Epidermal melanocyte (primary cell): ENCODE measurements around the gene OSBPL7.
"Not testable (repeated sequence)": the region's sequence is repeated elsewhere in the genome, so short reads cannot be mapped to it uniquely, and the experiment has no call there.

ENCODE experiments used
- DNase-seq: peaks from one replicate; pipeline ENCODE4 v3.0.0; 2011; ENCODE audit warnings: low spot score; ENCODE audit not compliant: insufficient read length

The OSBPL7 gene

DNA sequence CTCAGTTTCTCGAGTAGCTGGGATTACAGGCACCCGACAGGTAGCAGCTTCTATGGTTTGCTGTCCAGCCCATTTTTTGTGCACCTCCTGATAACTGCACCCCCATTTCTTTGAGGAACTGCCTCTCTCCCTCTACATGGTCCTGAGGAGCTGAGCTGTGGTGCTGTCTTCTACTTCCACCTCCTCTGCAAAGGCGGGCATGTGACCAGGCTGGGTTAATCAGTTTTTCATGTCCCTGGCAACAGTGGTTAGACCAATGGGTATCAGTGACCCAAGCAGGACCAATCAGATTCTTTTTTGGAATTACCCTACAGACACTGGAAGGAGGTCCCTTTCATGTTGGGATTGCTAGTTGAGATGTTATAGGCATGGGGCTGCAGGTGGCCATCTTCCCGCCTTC is 47.3 kb downstream of the OSBPL7 start:
- no peak for DNase-seq

DNA sequence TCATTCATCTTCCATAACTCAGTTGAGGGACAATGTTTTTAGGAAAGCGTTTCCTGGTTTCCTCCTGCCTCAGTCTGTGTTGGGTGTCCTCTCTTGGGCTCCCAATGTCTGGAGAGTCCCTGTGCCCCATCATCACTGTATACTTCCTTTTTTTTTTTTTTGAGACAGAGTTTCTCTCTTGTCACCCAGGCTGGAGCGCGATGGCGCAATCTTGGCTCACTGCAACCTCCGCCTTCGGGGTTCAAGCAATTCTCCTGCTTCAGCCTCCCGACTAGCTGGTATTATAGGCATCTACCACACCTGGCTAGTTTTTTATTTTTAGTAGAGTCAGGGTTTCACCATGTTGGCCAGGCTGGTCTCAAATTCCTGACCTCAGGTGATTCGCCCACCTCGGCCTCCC is 47.9 kb downstream of the OSBPL7 start:
- DNase-seq = not testable (repeated sequence)

DNA sequence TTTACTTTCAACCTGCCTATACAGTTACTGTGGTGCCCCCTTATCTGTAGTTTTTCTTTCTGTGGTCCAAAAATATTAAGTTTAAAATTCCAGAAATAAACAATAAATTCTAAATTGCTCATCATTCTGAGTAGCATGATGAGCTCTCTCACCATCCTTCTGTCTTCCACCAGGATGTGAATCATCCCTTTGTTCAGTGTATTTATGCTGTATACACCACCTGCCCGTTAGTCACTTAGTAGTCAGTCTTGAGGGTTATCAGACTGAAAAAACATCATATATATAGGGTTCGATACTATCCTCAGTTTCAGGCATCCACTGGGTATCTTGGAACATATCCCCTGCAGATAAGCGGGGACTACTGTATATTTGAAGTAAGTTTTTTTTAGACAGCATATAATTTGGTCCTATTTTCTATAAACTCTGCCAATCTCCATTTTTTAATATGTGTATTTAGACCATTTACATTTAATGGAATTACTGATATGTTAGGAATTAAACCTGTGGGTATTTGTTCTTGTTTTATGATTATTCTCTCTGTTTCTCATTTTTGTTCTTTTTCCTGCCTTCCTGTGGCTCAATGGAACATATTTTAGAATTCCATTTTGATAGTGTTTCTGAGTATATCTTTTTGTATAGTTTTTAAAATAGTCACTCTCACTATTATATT is 57.5 kb downstream of the OSBPL7 start:
- DNase-seq = no peak

DNA sequence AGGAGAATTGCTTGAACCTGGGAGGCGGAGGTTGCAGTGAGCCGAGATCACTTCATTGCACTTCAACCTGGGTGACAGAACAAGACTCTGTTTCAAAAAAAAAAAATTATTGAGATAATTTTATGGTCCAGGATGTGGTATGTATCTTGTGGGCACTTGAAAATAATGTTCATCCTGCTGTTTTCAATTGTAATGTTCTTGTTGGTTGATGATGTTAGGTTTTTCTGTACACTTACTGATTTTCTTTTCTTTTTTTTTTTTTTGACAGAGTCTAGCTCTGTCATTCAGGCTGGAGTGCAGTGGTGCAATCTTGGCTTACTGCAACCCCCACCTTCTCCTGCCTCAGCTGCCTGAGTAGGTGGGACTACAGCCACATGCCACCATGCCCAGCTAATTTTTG is 58.9 kb downstream of the OSBPL7 start:
- DNase-seq = no peak

DNA sequence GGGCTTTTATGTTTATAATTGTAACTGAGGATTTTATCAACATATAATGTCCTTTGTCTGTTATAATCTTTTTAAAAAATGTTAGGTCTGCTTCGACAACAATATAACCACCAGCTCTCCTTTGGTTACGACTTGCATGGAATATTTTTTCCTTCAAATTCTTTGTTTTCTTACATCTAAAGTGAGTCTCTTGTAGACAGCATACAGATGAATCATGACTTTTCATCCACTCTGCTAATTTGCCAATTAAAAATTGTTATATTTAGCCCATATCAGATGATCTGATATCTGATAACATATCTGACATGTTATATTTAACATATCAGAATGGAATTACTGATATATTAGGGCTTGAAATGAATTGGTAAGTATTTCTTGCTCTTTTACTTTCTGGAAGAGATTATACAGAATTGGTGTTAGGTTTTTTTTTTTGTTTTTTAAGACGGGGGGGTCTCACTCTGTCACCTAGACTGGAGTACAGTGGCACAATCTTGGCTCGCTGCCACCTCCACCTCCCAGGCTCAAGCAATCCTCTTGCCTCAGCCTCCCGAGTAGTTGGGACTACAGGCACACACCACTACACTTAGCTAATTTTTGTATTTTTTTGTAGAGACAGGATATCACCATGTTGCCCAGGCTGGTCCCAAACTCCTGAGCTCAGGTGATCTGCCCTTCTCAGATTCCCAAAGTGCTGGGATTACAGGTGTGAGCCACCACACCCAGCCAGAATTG is 61.0 kb downstream of the OSBPL7 start:
- DNase-seq = no peak

DNA sequence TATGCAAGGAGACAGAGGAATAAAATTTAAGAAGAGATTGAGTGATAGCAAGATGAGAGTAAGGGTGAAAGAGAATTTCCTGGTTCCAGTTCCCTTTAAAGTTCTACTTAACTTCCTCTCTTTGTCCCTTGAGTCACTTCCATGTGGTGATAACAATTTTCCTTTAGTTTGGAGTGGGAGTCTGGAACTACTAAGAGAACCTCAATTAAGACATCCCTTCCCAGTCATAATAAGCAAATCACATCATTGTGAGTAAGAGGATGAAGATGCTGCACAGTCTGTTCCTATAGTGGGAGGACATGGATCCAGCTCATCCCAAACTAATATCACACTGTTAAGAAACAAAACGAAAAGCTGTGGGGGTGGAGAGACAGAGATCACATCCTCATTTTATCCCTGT is 64.2 kb downstream of the OSBPL7 start:
- no peak for DNase-seq
